RWPE2 (cell line): ENCODE data around the gene ARID3C.

Experiments
- ATAC-seq: fragments of 200-7000 bp; cut with Tn5 transposase; 3 replicates; pipeline ENCODE4 v1.9.1; 2021; ENCODE audit warnings: low read depth
- DNase-seq: peaks from one replicate; pipeline ENCODE4 v3.0.0-alpha.2; 2020; ENCODE audit warnings: low spot score
- H3K27ac ChIP-seq: fragments of 450-650 bp; 2 replicates; pipeline ENCODE4 v1.5.1; 2017; ENCODE audit warnings: mild to moderate bottlenecking; ENCODE audit not compliant: poor library complexity, severe bottlenecking
- H3K27me3 ChIP-seq: fragments of 250-450 bp; sonication (Bioruptor Pico); 2 replicates; pipeline ENCODE4 v1.5.1; 2021; ENCODE audit warnings: mild to moderate bottlenecking, moderate library complexity; ENCODE audit not compliant: insufficient read depth, poor library complexity, severe bottlenecking
- H3K36me3 ChIP-seq: fragments of 250-450 bp; sonication (Bioruptor Pico); 2 replicates; pipeline ENCODE4 v1.5.1; 2020; ENCODE audit warnings: low read depth, mild to moderate bottlenecking, moderate library complexity
- H3K4me1 ChIP-seq: fragments of 250-450 bp; sonication (Bioruptor Pico); 2 replicates; pipeline ENCODE4 v1.5.1; 2021; ENCODE audit warnings: mild to moderate bottlenecking, moderate library complexity; ENCODE audit not compliant: insufficient read depth, poor library complexity, severe bottlenecking
- H3K4me3 ChIP-seq: fragments of 250-450 bp; sonication (Bioruptor Pico); 2 replicates; pipeline ENCODE4 v1.5.1; 2021; ENCODE audit warnings: mild to moderate bottlenecking, moderate library complexity; ENCODE audit not compliant: severe bottlenecking
- H3K9me3 ChIP-seq: fragments of 250-450 bp; sonication (Bioruptor Pico); 2 replicates; pipeline ENCODE4 v1.5.1; 2021; ENCODE audit warnings: mild to moderate bottlenecking, moderate library complexity; ENCODE audit not compliant: severe bottlenecking
- TF ChIP-seq, protein P1 (sequence below): fragments of 450-650 bp; IDR thresholded peaks from one replicate; pipeline ENCODE4 v1.5.1; 2017; ENCODE audit warnings: mild to moderate bottlenecking, moderate library complexity; ENCODE audit not compliant: poor library complexity, severe bottlenecking

ARID3C gene

GRCh38 chr9:34571481-34571810 lies 57.4 kb downstream of the ARID3C start:
- DNase-seq (no peak), ATAC-seq (no peak)
- H3K27ac ChIP-seq: no peak overlapping the region
- no peaks in the 10 kb centered on the region for H3K36me3 ChIP-seq
- peaks cover 7% of the 10 kb centered on the region for H3K27me3 ChIP-seq
- H3K9me3 ChIP-seq: no peaks in the 10 kb centered on the region
- no peaks in the 10 kb centered on the region for H3K4me1 ChIP-seq
- H3K4me3 ChIP-seq: no peak overlapping the region
- TF ChIP-seq, protein P1, sequence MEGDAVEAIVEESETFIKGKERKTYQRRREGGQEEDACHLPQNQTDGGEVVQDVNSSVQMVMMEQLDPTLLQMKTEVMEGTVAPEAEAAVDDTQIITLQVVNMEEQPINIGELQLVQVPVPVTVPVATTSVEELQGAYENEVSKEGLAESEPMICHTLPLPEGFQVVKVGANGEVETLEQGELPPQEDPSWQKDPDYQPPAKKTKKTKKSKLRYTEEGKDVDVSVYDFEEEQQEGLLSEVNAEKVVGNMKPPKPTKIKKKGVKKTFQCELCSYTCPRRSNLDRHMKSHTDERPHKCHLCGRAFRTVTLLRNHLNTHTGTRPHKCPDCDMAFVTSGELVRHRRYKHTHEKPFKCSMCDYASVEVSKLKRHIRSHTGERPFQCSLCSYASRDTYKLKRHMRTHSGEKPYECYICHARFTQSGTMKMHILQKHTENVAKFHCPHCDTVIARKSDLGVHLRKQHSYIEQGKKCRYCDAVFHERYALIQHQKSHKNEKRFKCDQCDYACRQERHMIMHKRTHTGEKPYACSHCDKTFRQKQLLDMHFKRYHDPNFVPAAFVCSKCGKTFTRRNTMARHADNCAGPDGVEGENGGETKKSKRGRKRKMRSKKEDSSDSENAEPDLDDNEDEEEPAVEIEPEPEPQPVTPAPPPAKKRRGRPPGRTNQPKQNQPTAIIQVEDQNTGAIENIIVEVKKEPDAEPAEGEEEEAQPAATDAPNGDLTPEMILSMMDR: no peak
